Stimulated activated CD8-positive, alpha-beta memory T cell treated with anti-CD3 and anti-CD28 coated beads, Interleukin-4, amount 100 ng/mL, for 4 hours (primary cell): ENCODE data around the gene RPS28.
"Not testable (repeated sequence)": the region's sequence is repeated elsewhere in the genome, so short reads cannot be mapped to it uniquely, and the experiment has no call there.

Experiments
- DNase-seq, 2 donors: peaks; one replicate each; pipeline ENCODE4 v3.0.0-alpha.2; 2020; ENCODE audit warnings: low read depth in 2 of 2, low spot score in 1 of 2

RPS28 gene

GRCh38 chr19:8341504-8341903 lies 20.2 kb downstream of the RPS28 start:
- DNase-seq = not testable (repeated sequence)

GRCh38 chr19:8342316-8342683 lies 21.0 kb downstream of the RPS28 start:
- DNase-seq = no peak

DNA sequence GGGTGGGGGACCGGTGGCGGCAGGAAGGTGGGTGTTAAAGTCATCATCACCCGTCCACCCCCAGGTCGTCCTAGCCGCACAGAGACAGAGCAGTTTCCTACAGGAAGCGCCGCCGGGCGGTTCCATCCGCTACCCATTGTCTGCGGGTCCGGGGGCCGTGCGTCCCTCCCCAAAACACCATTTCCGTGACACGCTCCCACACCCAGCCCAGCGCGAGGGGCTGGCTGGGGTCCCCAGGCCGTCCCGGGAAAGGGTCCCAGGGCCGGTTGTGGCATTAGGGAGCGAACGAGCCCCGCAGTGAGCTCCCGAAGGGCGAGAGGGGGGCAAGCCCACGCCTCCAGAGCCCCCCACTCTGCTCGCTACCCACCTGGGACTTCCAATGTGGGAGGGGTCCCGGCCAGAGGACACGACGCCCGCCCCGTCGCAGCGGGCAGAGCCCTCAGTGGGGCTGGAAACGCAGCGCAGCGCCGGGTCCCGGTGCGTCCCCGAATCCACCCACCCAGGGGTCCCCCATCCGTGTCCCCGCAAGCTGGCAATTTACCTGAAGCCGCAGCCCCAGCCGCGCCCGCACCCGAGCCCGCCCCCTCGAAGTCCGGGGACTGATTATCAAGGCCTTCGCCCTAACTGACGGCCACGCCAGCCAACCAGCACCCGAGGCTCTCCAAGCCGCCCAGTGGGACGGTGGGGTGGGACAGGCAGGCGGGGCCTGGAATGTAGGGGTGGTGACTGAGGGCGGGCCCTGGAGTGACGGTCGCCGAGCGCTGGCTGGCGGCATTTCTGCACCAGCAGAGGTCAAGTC lies 21.6 kb downstream of the RPS28 start, which contains the start of gene KANK3:
TSS of gene KANK3 (minus strand) at position 579 of the 799 bp plus-strand sequence. CDS start 5,434 bp downstream, outside the sequence.
- DNase-seq = peak; percentile 71 to 86

DNA sequence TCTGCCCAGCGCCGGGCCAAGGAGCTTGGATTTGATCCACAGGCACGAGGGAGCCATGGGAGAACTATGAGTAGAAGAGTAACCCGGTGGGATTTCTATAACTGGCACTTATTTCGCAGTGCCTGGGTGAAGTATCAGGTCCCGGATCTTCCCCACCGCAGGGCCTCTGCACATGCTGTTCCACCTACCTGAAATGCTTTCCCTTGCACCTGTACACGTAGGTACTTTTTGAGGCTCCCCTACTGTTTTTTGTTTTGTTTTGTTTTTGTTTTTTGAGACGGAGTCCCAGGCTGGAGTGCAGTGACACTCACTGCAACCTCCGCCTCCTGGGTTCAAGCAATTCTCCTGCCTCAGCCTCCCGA lies 22.2 kb downstream of the RPS28 start:
- DNase-seq = no peak

GRCh38 chr19:8349629-8350372 lies 28.5 kb downstream of the RPS28 start:
- not testable (repeated sequence) for DNase-seq

DNA sequence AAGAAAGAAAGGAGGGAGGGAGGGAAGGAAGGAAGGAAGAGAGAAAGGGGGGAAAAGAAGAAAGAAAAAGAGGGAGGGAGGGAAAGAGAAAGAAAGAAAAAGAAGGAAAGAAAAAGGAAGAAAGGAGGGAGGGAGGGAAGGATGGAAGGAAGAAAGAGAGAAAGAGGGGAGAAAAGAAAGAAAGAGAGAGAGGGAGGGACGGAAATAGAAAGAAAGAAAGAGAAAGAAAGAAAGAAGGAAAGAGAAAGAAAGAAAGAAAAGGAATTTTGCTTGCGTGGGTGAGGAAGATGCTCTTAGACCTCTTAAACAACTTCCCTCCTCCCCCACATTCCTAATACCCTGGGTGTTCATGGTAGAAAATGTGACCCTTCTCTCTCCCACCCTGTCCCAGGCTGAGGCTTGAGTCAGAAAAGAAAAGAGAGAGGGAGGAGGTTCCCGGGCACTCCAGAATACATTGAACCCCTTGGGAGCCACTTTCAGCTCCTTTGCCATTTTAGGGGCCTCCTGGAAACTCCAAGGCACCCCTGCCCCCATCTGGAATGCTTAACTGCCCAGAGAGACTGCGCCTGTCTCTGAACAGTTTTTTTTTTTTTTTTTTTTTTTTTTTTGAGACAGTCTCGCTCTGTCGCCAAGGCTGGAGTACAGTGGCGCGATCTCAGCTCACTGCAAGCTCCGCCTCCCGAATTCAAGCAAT lies 31.0 kb downstream of the RPS28 start:
- DNase-seq = no peak

DNA sequence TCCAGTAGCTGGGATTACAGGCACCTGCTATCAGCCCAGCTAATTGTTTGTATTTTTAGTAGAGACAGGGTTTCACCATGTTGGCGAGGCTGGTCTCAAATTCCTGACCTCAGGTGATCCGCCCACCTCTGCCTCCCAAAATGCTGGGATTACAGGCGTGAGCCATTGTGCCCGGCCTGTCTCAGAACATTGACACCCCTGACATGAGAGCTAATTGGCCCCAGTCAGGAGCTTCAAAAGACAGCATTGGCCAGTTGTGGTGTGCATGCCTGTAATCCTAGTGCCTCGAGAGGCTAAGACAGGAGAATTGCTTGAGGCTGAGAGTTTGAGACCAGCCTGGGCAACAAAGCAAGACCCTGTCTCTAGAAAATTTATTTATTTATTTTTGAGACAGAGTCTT lies 31.5 kb downstream of the RPS28 start:
- DNase-seq = not testable (repeated sequence)

GRCh38 chr19:8355631-8356402 lies 34.5 kb downstream of the RPS28 start:
- DNase-seq = no peak

GRCh38 chr19:8357007-8357521 lies 35.8 kb downstream of the RPS28 start:
- no peak for DNase-seq

DNA sequence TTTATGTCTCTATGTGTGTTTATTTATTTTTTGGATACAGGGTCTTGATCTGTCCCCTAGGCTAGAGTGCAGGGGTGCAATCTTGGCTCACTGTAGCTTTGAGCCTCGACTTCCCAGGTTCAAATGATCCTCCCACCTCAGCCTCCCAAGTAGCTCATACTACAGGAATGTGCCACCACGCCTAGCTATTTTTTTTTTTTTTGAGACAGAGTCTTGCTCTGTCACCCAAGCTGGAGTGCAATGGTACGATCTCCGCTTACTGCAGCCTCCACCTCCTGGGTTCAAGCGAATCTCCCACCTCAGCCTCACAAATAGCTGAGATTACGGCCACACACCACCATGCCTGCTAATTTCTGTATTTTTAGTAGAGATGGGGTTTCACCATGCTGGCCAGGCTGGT lies 37.7 kb downstream of the RPS28 start:
- no peak for DNase-seq

- DNase-seq = no peak
Measured at GRCh38 chr19:8360196-8360595, 38.9 kb downstream of the RPS28 start.

- no peak for DNase-seq
Measured at GRCh38 chr19:8361921-8362793, 40.9 kb downstream of the RPS28 start.

DNA sequence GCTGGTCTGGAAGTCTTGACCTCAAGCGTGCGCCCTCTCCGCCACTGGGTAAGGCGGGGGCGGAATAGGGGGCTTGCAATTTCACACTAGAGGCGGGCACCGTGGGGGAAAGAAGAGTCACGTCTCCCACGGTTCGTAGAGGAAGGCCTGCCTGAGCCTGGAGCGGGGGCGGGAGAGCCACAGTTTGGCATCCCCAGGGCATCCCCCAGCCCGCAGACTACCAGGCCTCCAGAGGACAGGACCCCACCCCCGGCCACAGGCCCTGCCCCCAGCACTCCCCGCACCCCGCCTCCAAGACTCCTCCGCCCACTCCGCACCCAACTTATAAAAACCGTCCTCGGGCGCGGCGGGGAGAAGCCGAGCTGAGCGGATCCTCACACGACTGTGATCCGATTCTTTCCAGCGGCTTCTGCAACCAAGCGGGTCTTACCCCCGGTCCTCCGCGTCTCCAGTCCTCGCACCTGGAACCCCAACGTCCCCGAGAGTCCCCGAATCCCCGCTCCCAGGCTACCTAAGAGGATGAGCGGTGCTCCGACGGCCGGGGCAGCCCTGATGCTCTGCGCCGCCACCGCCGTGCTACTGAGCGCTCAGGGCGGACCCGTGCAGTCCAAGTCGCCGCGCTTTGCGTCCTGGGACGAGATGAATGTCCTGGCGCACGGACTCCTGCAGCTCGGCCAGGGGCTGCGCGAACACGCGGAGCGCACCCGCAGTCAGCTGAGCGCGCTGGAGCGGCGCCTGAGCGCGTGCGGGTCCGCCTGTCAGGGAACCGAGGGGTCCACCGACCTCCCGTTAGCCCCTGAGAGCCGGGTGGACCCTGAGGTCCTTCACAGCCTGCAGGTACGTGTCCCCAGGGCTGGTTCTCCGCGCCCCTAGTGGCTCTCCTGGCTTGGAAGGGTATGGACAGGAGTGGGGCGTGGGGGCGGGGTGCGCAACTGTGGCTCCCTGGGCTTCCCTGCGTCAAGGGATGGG lies 42.8 kb downstream of the RPS28 start, which contains the start of gene ANGPTL4:
TSS of gene ANGPTL4 (plus strand) at position 353 of the 969 bp plus-strand sequence. CDS start at position 520, 167 bp downstream.
- DNase-seq = peak; percentile 16 to 60

- no peak for DNase-seq
Measured at GRCh38 chr19:8366121-8366581, 44.9 kb downstream of the RPS28 start.

DNA sequence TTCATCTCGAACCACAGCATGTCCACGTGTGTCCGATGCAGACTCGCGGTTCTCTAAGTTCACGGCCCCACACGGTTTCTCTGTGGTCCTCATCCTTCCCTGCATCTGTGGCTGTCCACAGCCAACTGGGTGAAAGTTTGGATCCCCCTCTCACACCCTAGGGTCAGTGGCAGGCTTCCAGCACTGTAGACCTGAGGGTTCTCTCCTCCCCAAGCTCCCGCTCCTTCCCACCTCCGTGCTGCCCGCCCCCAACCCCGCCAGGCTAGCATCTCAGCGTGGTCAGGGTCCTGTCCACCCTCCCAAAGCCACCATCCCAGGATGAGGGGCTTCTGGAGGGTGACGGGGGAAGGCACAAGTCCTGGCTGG lies 45.6 kb downstream of the RPS28 start:
- no peak for DNase-seq

- no peak for DNase-seq
Measured at GRCh38 chr19:8367327-8368001, 46.2 kb downstream of the RPS28 start.

GRCh38 chr19:8370176-8371010 lies 49.1 kb downstream of the RPS28 start:
- no peak for DNase-seq
